HepG2 (cell line): ENCODE results near the gene TXNL4A. TPM values are rescaled to one million over a fixed set of nuclear protein-coding genes. Genes with fewer than 3 reads are reported as not detected.

ENCODE experiments used
- ARID3A ChIP-seq: IDR thresholded peaks from 2 replicates; pipeline ENCODE4 v1.6.1; 2012; ENCODE audit warnings: low read depth, low read length, improper control_type of control experiment
- ARID5B ChIP-seq: IDR thresholded peaks from 2 replicates; pipeline ENCODE4 v1.4.0; 2020; ENCODE audit warnings: mild to moderate bottlenecking, missing genetic modification reagents
- CREM ChIP-seq, 2 experiments: sonication (generic) in 1 of 2; formaldehyde crosslinking in 1 of 2; IDR thresholded peaks; 2 replicates each; pipeline versions ENCODE4 v1.4.0 to v1.6.1; 2016 to 2020; ENCODE audit warnings: antibody characterized with exemption in 1 of 2, mild to moderate bottlenecking in 1 of 2, missing genetic modification reagents in 1 of 2
- MEIS2 ChIP-seq: sonication (generic); formaldehyde crosslinking; IDR thresholded peaks from 2 replicates; pipeline ENCODE4 v1.9.0; 2021; ENCODE audit warnings: mild to moderate bottlenecking, missing genetic modification reagents
- NFE2 ChIP-seq: sonication (generic); formaldehyde crosslinking; IDR thresholded peaks from 2 replicates; pipeline ENCODE4 v1.4.0; 2020; ENCODE audit warnings: missing genetic modification reagents
- PRDM4 ChIP-seq: sonication (generic); formaldehyde crosslinking; IDR thresholded peaks from 2 replicates; pipeline ENCODE4 v1.9.0; 2021; ENCODE audit warnings: missing genetic modification reagents, borderline replicate concordance
- TBP ChIP-seq: sonication (generic); formaldehyde crosslinking; IDR thresholded peaks from 2 replicates; pipeline ENCODE4 v1.5.0; 2020; ENCODE audit warnings: missing genetic modification reagents
- TCF12 ChIP-seq, 2 experiments: fragments of 450-650 bp in 1 of 2; sonication (generic) in 1 of 2; formaldehyde crosslinking in 1 of 2; IDR thresholded peaks; 2 replicates each; pipeline versions ENCODE4 v1.6.1 to v1.8.0; 2017 to 2022; ENCODE audit warnings: antibody characterized with exemption in 1 of 2, mild to moderate bottlenecking in 1 of 2, missing genetic modification reagents in 1 of 2, moderate library complexity in 1 of 2
- TEAD3 ChIP-seq: optimal IDR thresholded peaks from 2 replicates; pipeline ENCODE3; 2016; ENCODE audit warnings: borderline replicate concordance
- YEATS4 ChIP-seq: sonication (generic); formaldehyde crosslinking; IDR thresholded peaks from 2 replicates; pipeline ENCODE4 v1.4.0; 2020; ENCODE audit warnings: missing genetic modification reagents, borderline replicate concordance
- ZBTB26 ChIP-seq: IDR thresholded peaks from 2 replicates; pipeline ENCODE4 v1.6.1; 2016; ENCODE audit warnings: missing compliant biosample characterization, missing genetic modification reagents, borderline replicate concordance
- ZBTB38 ChIP-seq: sonication (generic); formaldehyde crosslinking; IDR thresholded peaks from 2 replicates; pipeline ENCODE4 v1.5.1; 2020; ENCODE audit warnings: mild to moderate bottlenecking, missing genetic modification reagents
- ZC3H13 ChIP-seq: sonication (generic); formaldehyde crosslinking; IDR thresholded peaks from 2 replicates; pipeline ENCODE4 v1.8.1; 2023; ENCODE audit warnings: mild to moderate bottlenecking, missing genetic modification reagents, moderate library complexity
- ZFP37 ChIP-seq: sonication (generic); formaldehyde crosslinking; IDR thresholded peaks from 2 replicates; pipeline ENCODE4 v1.4.0; 2020; ENCODE audit warnings: missing genetic modification reagents, borderline replicate concordance
- ZFYVE20 ChIP-seq: sonication (generic); formaldehyde crosslinking; IDR thresholded peaks from 2 replicates; pipeline ENCODE4 v1.8.0; 2023; ENCODE audit warnings: low read depth, mild to moderate bottlenecking, moderate library complexity, missing genetic modification reagents, borderline replicate concordance
- ZNF143 ChIP-seq: sonication (generic); formaldehyde crosslinking; IDR thresholded peaks from 2 replicates; pipeline ENCODE4 v1.4.0; 2020; ENCODE audit warnings: missing genetic modification reagents
- polyA plus RNA-seq, 8 experiments: library from polyadenylated mRNA; depleted of rRNA in 3 of 8; stranded (reverse) in 7 of 8; unstranded in 1 of 8; fragments of >200 nt; fragmentation: Illumina TruSeq in 4 of 8; extraction: Trizol in 4 of 8; gene quantifications; 2 replicates each; pipeline versions ENCODE4 v1.2.1 to v1.2.3, GENCODE V29; 2011 to 2016; ENCODE audit warnings: low read depth in 4 of 8, missing spikeins in 1 of 8, mixed read lengths in 1 of 8; ENCODE audit not compliant: insufficient read depth in 1 of 8
- total RNA-seq, 5 experiments: library from RNA; depleted of rRNA; stranded (reverse); fragments of >200 nt; fragmentation: Illumina TruSeq; extraction: Trizol; gene quantifications; 2 replicates each; pipeline ENCODE4 v1.2.3, GENCODE V29; 2016; ENCODE audit warnings: low read depth in 1 of 5

The TXNL4A gene
- total and polyA plus RNA-seq, 2 of the 13 experiments (the other 11 are each of a cell fraction or from before 2014, with no cell fraction given) = 172 to 202 TPM

- TF ChIP-seq ZBTB26 (CRISPR knock-in tag) (0 out of 2 replicates have a peak, but pooled peaks have one; percentile 67), ZNF143 (CRISPR knock-in tag) (no peak), NFE2 (CRISPR knock-in tag) (no peak), MEIS2 (CRISPR knock-in tag) (no peak), ZFP37 (CRISPR knock-in tag) (no peak), ARID5B (CRISPR knock-in tag) (no peak), YEATS4 (peak; percentile 44; the same call in 1 of the 2 replicates), TCF12 (IDR thresholded peaks at IDR 0.05) (no peak), TCF12 (CRISPR knock-in tag; IDR thresholded peaks at IDR 0.05) (0 out of 2 replicates have a peak, but pooled peaks have one; percentile 55), CREM (IDR thresholded peaks at IDR 0.05) (no peak), CREM (CRISPR knock-in tag; IDR thresholded peaks at IDR 0.05) (no peak), ZFYVE20 (CRISPR knock-in tag) (0 out of 2 replicates have a peak, but pooled peaks have one; percentile 49), ARID3A (no peak), TEAD3 (CRISPR knock-in tag) (peak; percentile 90), PRDM4 (CRISPR knock-in tag) (no peak), TBP (CRISPR knock-in tag) (no peak), ZBTB38 (CRISPR knock-in tag) (peak; percentile 19; the same call in 1 of the 2 replicates), ZC3H13 (CRISPR knock-in tag) (no peak)
Measured at GRCh38 chr18:79964330-79965118, 23.8 kb downstream of the TXNL4A start, which contains the start of gene HSBP1L1 (continued).
